Osteoblast (primary cell): ENCODE measurements around the gene XRCC2. TPM values are rescaled to one million over a fixed set of nuclear protein-coding genes. Genes with fewer than 3 reads are reported as not detected.

Source experiments
- DNase-seq: peaks from one replicate; pipeline ENCODE4 v3.0.0; 2011; ENCODE audit warnings: low spot score, mixed read lengths; ENCODE audit not compliant: insufficient read length; ENCODE audit errors: missing footprints
- H2AFZ ChIP-seq: 2 replicates; pipeline ENCODE4 v1.6.0; 2011; ENCODE audit warnings: mild to moderate bottlenecking, low read length
- H3K27ac ChIP-seq: 2 replicates; pipeline ENCODE4 v1.5.1; 2011; ENCODE audit warnings: mild to moderate bottlenecking, low read depth, low read length, moderate library complexity
- H3K27me3 ChIP-seq: 2 replicates; pipeline ENCODE4 v1.6.0; 2012; ENCODE audit warnings: mild to moderate bottlenecking, control low read depth, inconsistent platforms, low read length, moderate library complexity; ENCODE audit not compliant: insufficient read depth
- H3K36me3 ChIP-seq: 2 replicates; pipeline ENCODE4 v1.5.1; 2011; ENCODE audit warnings: mild to moderate bottlenecking, low read length, control low read depth, moderate library complexity; ENCODE audit not compliant: insufficient read depth
- H3K4me1 ChIP-seq: 2 replicates; pipeline ENCODE4 v1.5.1; 2011; ENCODE audit warnings: mild to moderate bottlenecking, low read length, control low read depth, moderate library complexity; ENCODE audit not compliant: insufficient read depth
- H3K4me2 ChIP-seq: 2 replicates; pipeline ENCODE4 v1.6.0; 2011; ENCODE audit warnings: mild to moderate bottlenecking, low read length; ENCODE audit not compliant: insufficient read depth
- H3K4me3 ChIP-seq: fragments of 200-600 bp; sonication (generic); 3 replicates; pipeline ENCODE4 v1.5.1; 2012; ENCODE audit warnings: mild to moderate bottlenecking, low read length, inconsistent platforms; ENCODE audit not compliant: insufficient read depth
- H3K79me2 ChIP-seq: 2 replicates; pipeline ENCODE4 v1.6.0; 2012; ENCODE audit warnings: mild to moderate bottlenecking, low read length, control low read depth, inconsistent platforms; ENCODE audit not compliant: insufficient read depth
- H3K9me3 ChIP-seq: 2 replicates; pipeline ENCODE4 v1.5.1; 2011; ENCODE audit warnings: low read depth, low read length, control low read depth
- H4K20me1 ChIP-seq: 2 replicates; pipeline ENCODE4 v1.6.0; 2012; ENCODE audit warnings: mild to moderate bottlenecking, low read length, control low read depth; ENCODE audit not compliant: insufficient read depth
- total RNA-seq: library from RNA; depleted of rRNA; stranded (reverse); fragments of >200 nt; gene quantifications from 2 replicates; pipeline ENCODE4 v1.2.3, GENCODE V29; 2012
- TF ChIP-seq, protein P1 (sequence below): IDR thresholded peaks from 2 replicates; pipeline ENCODE4 v1.5.1; 2011; ENCODE audit warnings: mild to moderate bottlenecking, low read depth, low read length, moderate library complexity; ENCODE audit errors: extremely low read depth

XRCC2 gene
- total RNA-seq, 1 donor, result 0.72 TPM

GRCh38 chr7:152667958-152668357 is 8.0 kb downstream of the XRCC2 start:
- DNase-seq, result no peak
- no peak overlapping the region for H3K4me2 ChIP-seq
- no peaks in the 10 kb centered on the region for H3K27me3 ChIP-seq
- H2AFZ ChIP-seq, result peak overlapping the region; percentile 4
- H3K27ac ChIP-seq, result no peak overlapping the region
- H3K4me1 ChIP-seq, result no peaks in the 10 kb centered on the region
- TF ChIP-seq, protein P1, sequence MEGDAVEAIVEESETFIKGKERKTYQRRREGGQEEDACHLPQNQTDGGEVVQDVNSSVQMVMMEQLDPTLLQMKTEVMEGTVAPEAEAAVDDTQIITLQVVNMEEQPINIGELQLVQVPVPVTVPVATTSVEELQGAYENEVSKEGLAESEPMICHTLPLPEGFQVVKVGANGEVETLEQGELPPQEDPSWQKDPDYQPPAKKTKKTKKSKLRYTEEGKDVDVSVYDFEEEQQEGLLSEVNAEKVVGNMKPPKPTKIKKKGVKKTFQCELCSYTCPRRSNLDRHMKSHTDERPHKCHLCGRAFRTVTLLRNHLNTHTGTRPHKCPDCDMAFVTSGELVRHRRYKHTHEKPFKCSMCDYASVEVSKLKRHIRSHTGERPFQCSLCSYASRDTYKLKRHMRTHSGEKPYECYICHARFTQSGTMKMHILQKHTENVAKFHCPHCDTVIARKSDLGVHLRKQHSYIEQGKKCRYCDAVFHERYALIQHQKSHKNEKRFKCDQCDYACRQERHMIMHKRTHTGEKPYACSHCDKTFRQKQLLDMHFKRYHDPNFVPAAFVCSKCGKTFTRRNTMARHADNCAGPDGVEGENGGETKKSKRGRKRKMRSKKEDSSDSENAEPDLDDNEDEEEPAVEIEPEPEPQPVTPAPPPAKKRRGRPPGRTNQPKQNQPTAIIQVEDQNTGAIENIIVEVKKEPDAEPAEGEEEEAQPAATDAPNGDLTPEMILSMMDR, result no peak
- no peaks in the 10 kb centered on the region for H4K20me1 ChIP-seq
- H3K36me3 ChIP-seq, result no peaks in the 10 kb centered on the region
- H3K79me2 ChIP-seq, result peaks cover 41% of the 10 kb centered on the region
- H3K9me3 ChIP-seq, result no peaks in the 10 kb centered on the region
- H3K4me3 ChIP-seq, result no peak overlapping the region

- no peak for DNase-seq
- no peaks in the 10 kb centered on the region for H3K9me3 ChIP-seq
- no peak overlapping the region for H3K4me3 ChIP-seq
- TF ChIP-seq, protein P1, result no peak
- H3K4me2 ChIP-seq, result no peak overlapping the region
- no peaks in the 10 kb centered on the region for H4K20me1 ChIP-seq
- no peak overlapping the region for H2AFZ ChIP-seq
- no peak overlapping the region for H3K27ac ChIP-seq
- H3K27me3 ChIP-seq, result no peaks in the 10 kb centered on the region
- H3K79me2 ChIP-seq, result peaks cover 26% of the 10 kb centered on the region
- H3K36me3 ChIP-seq, result no peaks in the 10 kb centered on the region
- no peaks in the 10 kb centered on the region for H3K4me1 ChIP-seq
These were observed 9.9 kb downstream of the XRCC2 start for GRCh38 chr7:152666078-152666477.

DNA sequence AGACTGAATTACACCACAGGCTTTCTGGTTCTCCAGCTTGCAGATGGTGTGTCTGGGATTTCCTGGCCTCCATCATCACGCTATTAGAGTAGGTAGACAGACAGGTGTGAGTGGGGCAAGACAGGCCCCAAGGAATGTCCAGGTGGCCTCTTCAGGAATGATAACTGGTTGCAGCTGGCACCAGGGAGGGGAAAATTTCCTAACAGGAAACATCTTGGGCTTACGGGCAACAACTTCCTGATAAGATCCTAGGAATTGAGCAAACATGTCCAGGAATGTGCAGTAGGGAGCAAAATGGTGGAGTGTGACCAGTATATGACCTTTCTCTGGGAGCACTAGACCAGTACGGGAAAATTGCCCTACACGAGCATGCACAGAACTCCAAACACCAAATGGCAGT is 11.3 kb downstream of the XRCC2 start:
- H3K9me3 ChIP-seq, result no peaks in the 10 kb centered on the region
- no peaks in the 10 kb centered on the region for H3K4me1 ChIP-seq
- TF ChIP-seq, protein P1, result no peak
- H3K4me2 ChIP-seq, result no peak overlapping the region
- no peaks in the 10 kb centered on the region for H3K27me3 ChIP-seq
- H3K27ac ChIP-seq, result no peak overlapping the region
- H3K36me3 ChIP-seq, result no peaks in the 10 kb centered on the region
- no peaks in the 10 kb centered on the region for H4K20me1 ChIP-seq
- no peak overlapping the region for H3K4me3 ChIP-seq
- no peak overlapping the region for H2AFZ ChIP-seq
- no peak for DNase-seq
- H3K79me2 ChIP-seq, result peaks cover 15% of the 10 kb centered on the region

- no peaks in the 10 kb centered on the region for H3K4me1 ChIP-seq
- H3K27me3 ChIP-seq, result no peaks in the 10 kb centered on the region
- H4K20me1 ChIP-seq, result no peaks in the 10 kb centered on the region
- no peak overlapping the region for H3K4me2 ChIP-seq
- peaks cover 15% of the 10 kb centered on the region for H3K79me2 ChIP-seq
- no peak overlapping the region for H3K27ac ChIP-seq
- H3K4me3 ChIP-seq, result no peak overlapping the region
- no peak for DNase-seq
- peak overlapping the region; percentile 8 for H2AFZ ChIP-seq
- H3K36me3 ChIP-seq, result no peaks in the 10 kb centered on the region
- no peaks in the 10 kb centered on the region for H3K9me3 ChIP-seq
- TF ChIP-seq, protein P1, result no peak
These were observed 12.0 kb downstream of the XRCC2 start for GRCh38 chr7:152663931-152664330.
